H9 (cell line): ENCODE measurements around the gene HEATR5B. TPM values are rescaled to one million over a fixed set of nuclear protein-coding genes. Genes with fewer than 3 reads are reported as not detected.
A peak's percentile ranks its signal among the peaks of the same experiment; 100 is the strongest.

Experiments used
- DNase-seq: peaks from one replicate; pipeline ENCODE4 v3.0.0-alpha.2; 2017
- H2AFZ ChIP-seq: one replicate; pipeline ENCODE4 v1.6.1; 2013; ENCODE audit warnings: mild to moderate bottlenecking, low read length, control low read depth, moderate library complexity
- H2AK5ac ChIP-seq: 2 replicates; pipeline ENCODE4 v1.6.1; 2013; ENCODE audit warnings: low read length, control low read depth, mixed read lengths; ENCODE audit not compliant: insufficient read length
- H2BK120ac ChIP-seq: one replicate; pipeline ENCODE4 v1.6.1; 2013; ENCODE audit warnings: low read depth, mild to moderate bottlenecking, low read length, control low read depth, inconsistent platforms; ENCODE audit not compliant: poor library complexity, severe bottlenecking
- H2BK12ac ChIP-seq: 2 replicates; pipeline ENCODE4 v1.6.1; 2013; ENCODE audit warnings: low read length, control low read depth, mixed read lengths, low read depth; ENCODE audit not compliant: insufficient read length
- H2BK15ac ChIP-seq: 2 replicates; pipeline ENCODE4 v1.6.1; 2013; ENCODE audit warnings: low read depth, low read length, control low read depth
- H2BK20ac ChIP-seq: one replicate; pipeline ENCODE4 v1.6.1; 2013; ENCODE audit warnings: low read depth, mild to moderate bottlenecking, low read length, control low read depth, inconsistent platforms; ENCODE audit not compliant: poor library complexity, severe bottlenecking
- H2BK5ac ChIP-seq: 2 replicates; pipeline ENCODE4 v1.6.1; 2013; ENCODE audit warnings: low read length, control low read depth, mixed read lengths; ENCODE audit not compliant: insufficient read length
- H3K14ac ChIP-seq: 2 replicates; pipeline ENCODE4 v1.6.1; 2013; ENCODE audit warnings: low read length, control low read depth; ENCODE audit not compliant: insufficient read depth
- H3K18ac ChIP-seq: 2 replicates; pipeline ENCODE4 v1.6.1; 2013; ENCODE audit warnings: low read depth, mild to moderate bottlenecking, mixed read lengths, low read length, control low read depth; ENCODE audit not compliant: insufficient read length
- H3K23ac ChIP-seq: 2 replicates; pipeline ENCODE4 v1.6.1; 2013; ENCODE audit warnings: low read length, control low read depth, mixed read lengths, low read depth; ENCODE audit not compliant: insufficient read length
- H3K23me2 ChIP-seq: 2 replicates; pipeline ENCODE4 v1.6.1; 2013; ENCODE audit warnings: low read depth, mild to moderate bottlenecking, mixed read lengths, low read length, control low read depth; ENCODE audit not compliant: insufficient read length, poor library complexity, severe bottlenecking
- H3K27ac ChIP-seq: 2 replicates; pipeline ENCODE4 v1.5.1; 2013; ENCODE audit warnings: low read length, control low read depth, mixed read lengths, low read depth; ENCODE audit not compliant: insufficient read length
- H3K27me3 ChIP-seq: 2 replicates; pipeline ENCODE4 v1.6.1; 2013; ENCODE audit warnings: low read length, control low read depth, inconsistent platforms; ENCODE audit not compliant: insufficient read depth
- H3K4ac ChIP-seq: 2 replicates; pipeline ENCODE4 v1.6.1; 2013; ENCODE audit warnings: low read depth, mild to moderate bottlenecking, control low read depth, inconsistent platforms, low read length, moderate library complexity
- H3K4me1 ChIP-seq: 2 replicates; pipeline ENCODE4 v1.6.1; 2013; ENCODE audit warnings: low read length, control low read depth, inconsistent platforms; ENCODE audit not compliant: insufficient read depth
- H3K4me2 ChIP-seq: 2 replicates; pipeline ENCODE4 v1.6.1; 2013; ENCODE audit warnings: low read length, control low read depth, mixed read lengths; ENCODE audit not compliant: insufficient read length, insufficient read depth
- H3K56ac ChIP-seq: 2 replicates; pipeline ENCODE4 v1.6.1; 2013; ENCODE audit warnings: low read depth, mild to moderate bottlenecking, mixed read lengths, low read length, control low read depth; ENCODE audit not compliant: insufficient read length
- H3K79me1 ChIP-seq: 2 replicates; pipeline ENCODE4 v1.6.1; 2013; ENCODE audit warnings: low read depth, mild to moderate bottlenecking, moderate library complexity, low read length, control low read depth, inconsistent platforms; ENCODE audit not compliant: insufficient read depth, poor library complexity, severe bottlenecking
- H3K79me2 ChIP-seq: 2 replicates; pipeline ENCODE4 v1.6.1; 2013; ENCODE audit warnings: low read length, control low read depth, inconsistent platforms; ENCODE audit not compliant: insufficient read depth
- H3K9ac ChIP-seq: 2 replicates; pipeline ENCODE4 v1.6.1; 2013; ENCODE audit warnings: low read length, control low read depth, mixed read lengths; ENCODE audit not compliant: insufficient read length; ENCODE audit errors: extremely low read depth
- H3K9me3 ChIP-seq: one replicate; pipeline ENCODE4 v1.6.1; 2013; ENCODE audit warnings: low read depth, low read length, inconsistent platforms; ENCODE audit not compliant: control insufficient read depth
- H3T11ph ChIP-seq: one replicate; pipeline ENCODE4 v1.6.1; 2013; ENCODE audit warnings: mild to moderate bottlenecking, low read length, control low read depth, inconsistent platforms
- H4K20me1 ChIP-seq: one replicate; pipeline ENCODE4 v1.6.1; 2013; ENCODE audit not compliant: control insufficient read depth, insufficient read length, insufficient read depth
- H4K5ac ChIP-seq: 2 replicates; pipeline ENCODE4 v1.6.1; 2013; ENCODE audit warnings: low read depth, mild to moderate bottlenecking, mixed read lengths, low read length, control low read depth; ENCODE audit not compliant: insufficient read length
- H4K8ac ChIP-seq: replicated peaks from 2 replicates; pipeline ENCODE4 v1.6.1; 2013; ENCODE audit warnings: low read length, control low read depth, mixed read lengths, low read depth; ENCODE audit not compliant: insufficient read length
- H4K91ac ChIP-seq: 2 replicates; pipeline ENCODE4 v1.6.1; 2013; ENCODE audit warnings: low read depth, mild to moderate bottlenecking, moderate library complexity, mixed read lengths, low read length, control low read depth; ENCODE audit not compliant: insufficient read length
- H3K27ac Mint-ChIP-seq, 3 experiments: 2 replicates in 2 of 3; 3 replicates in 1 of 3; pipeline ENCODE4 v1.8.0; 2020 to 2021; ENCODE audit warnings: mixed read lengths in 3 of 3, mild to moderate bottlenecking in 1 of 3, moderate library complexity in 1 of 3
- H3K27me3 Mint-ChIP-seq: 2 replicates; pipeline ENCODE4 v1.8.0; 2021; ENCODE audit warnings: low read depth, mild to moderate bottlenecking, moderate library complexity, mixed read lengths
- H3K36me3 Mint-ChIP-seq, 3 experiments: 2 replicates in 2 of 3; 3 replicates in 1 of 3; pipeline ENCODE4 v1.8.0; 2020 to 2021; ENCODE audit warnings: low read depth in 3 of 3, mixed read lengths in 3 of 3; ENCODE audit not compliant: insufficient read depth in 1 of 3
- H3K4me1 Mint-ChIP-seq, 2 experiments: 2 replicates each; pipeline ENCODE4 v1.8.0; 2020; ENCODE audit warnings: mixed read lengths in 2 of 2
- H3K4me3 Mint-ChIP-seq, 2 experiments: 2 replicates in 1 of 2; 3 replicates in 1 of 2; pipeline ENCODE4 v1.8.0; 2020 to 2021; ENCODE audit warnings: mild to moderate bottlenecking in 2 of 2, mixed read lengths in 2 of 2, moderate library complexity in 1 of 2
- H3K9me3 Mint-ChIP-seq, 2 experiments: 2 replicates in 1 of 2; 3 replicates in 1 of 2; pipeline ENCODE4 v1.8.0; 2020; ENCODE audit warnings: mild to moderate bottlenecking in 2 of 2, mixed read lengths in 2 of 2, moderate library complexity in 1 of 2
- WGBS: extraction: QIAGEN DNeasy Blood & Tissue Kit; methylation state at CpG from one replicate; pipeline ENCODE4 v1.1.7; 2013; ENCODE audit warnings: missing lambda C conversion rate, low lambda C conversion rate, mixed read lengths; ENCODE audit not compliant: insufficient read length; ENCODE audit errors: extremely low coverage; 5-methylcytosine and 5-hydroxymethylcytosine counted together
- total RNA-seq: library from RNA; stranded (reverse); gene quantifications from 2 replicates; pipeline ENCODE4 v1.2.1, GENCODE V29; 2021
- TF ChIP-seq, protein P1 (sequence below): fragments of 200-600 bp; sonication (generic); conservative IDR thresholded peaks from 3 replicates; pipeline ENCODE4 v1.8.0; 2021; ENCODE audit warnings: antibody characterized with exemption, mild to moderate bottlenecking

The HEATR5B gene
- total RNA-seq, 1 experiment from 2014 or later: 14.0 TPM

- no peak overlapping the region for H2AFZ ChIP-seq
- no peak overlapping the region for H2BK12ac ChIP-seq
- H3K36me3 Mint-ChIP-seq: no peaks in the 10 kb centered on the region
- peak; percentile 87 for DNase-seq
- no peaks in the 10 kb centered on the region for H3K9me3 ChIP-seq
- H3K4me1 ChIP-seq: peaks cover 6% of the 10 kb centered on the region; the same call in 1 of the 2 replicates
- no peak overlapping the region for H2BK20ac ChIP-seq
- no CpG with 5 or more reads among the region's 42 CpGs for WGBS
- H3K18ac ChIP-seq: peak overlapping the region; percentile 37
- no peak overlapping the region for H2BK15ac ChIP-seq
- no peak overlapping the region for H2BK120ac ChIP-seq
- H3K23ac ChIP-seq: no peak overlapping the region
- no peak overlapping the region for H3T11ph ChIP-seq
- no peak overlapping the region for H3K56ac ChIP-seq
- peaks cover 2% of the 10 kb centered on the region; the same call in 1 of the 2 replicates for H3K79me2 ChIP-seq
- H4K5ac ChIP-seq: no peak overlapping the region
- no peak overlapping the region for H3K4ac ChIP-seq
- TF ChIP-seq, protein P1, sequence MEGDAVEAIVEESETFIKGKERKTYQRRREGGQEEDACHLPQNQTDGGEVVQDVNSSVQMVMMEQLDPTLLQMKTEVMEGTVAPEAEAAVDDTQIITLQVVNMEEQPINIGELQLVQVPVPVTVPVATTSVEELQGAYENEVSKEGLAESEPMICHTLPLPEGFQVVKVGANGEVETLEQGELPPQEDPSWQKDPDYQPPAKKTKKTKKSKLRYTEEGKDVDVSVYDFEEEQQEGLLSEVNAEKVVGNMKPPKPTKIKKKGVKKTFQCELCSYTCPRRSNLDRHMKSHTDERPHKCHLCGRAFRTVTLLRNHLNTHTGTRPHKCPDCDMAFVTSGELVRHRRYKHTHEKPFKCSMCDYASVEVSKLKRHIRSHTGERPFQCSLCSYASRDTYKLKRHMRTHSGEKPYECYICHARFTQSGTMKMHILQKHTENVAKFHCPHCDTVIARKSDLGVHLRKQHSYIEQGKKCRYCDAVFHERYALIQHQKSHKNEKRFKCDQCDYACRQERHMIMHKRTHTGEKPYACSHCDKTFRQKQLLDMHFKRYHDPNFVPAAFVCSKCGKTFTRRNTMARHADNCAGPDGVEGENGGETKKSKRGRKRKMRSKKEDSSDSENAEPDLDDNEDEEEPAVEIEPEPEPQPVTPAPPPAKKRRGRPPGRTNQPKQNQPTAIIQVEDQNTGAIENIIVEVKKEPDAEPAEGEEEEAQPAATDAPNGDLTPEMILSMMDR: no peak
- peaks cover 62% of the 10 kb centered on the region in 2 experiments for H3K4me1 Mint-ChIP-seq
- H3K14ac ChIP-seq: 0 out of 2 replicates have a peak overlapping the region, but pooled peaks have one; percentile 52
- no peaks in the 10 kb centered on the region for H3K27me3 ChIP-seq
- peak overlapping the region; percentile 12 for H3K27ac ChIP-seq
- H2AK5ac ChIP-seq: no peak overlapping the region
- H3K9ac ChIP-seq: peak overlapping the region; percentile 55
- H3K79me1 ChIP-seq: no peaks in the 10 kb centered on the region
- H4K8ac ChIP-seq: no peak overlapping the region
- H3K27ac Mint-ChIP-seq: peak overlapping the region; percentile 93 to 95 (median 94)
- H4K20me1 ChIP-seq: no peaks in the 10 kb centered on the region
- H4K91ac ChIP-seq: no peak overlapping the region
- H3K4me2 ChIP-seq: peak overlapping the region; percentile 65
- peak overlapping the region; percentile 97 for H3K4me3 Mint-ChIP-seq
- H3K23me2 ChIP-seq: peaks cover 10% of the 10 kb centered on the region
- no peak overlapping the region for H2BK5ac ChIP-seq
- no peaks in the 10 kb centered on the region for H3K9me3 Mint-ChIP-seq
- no peaks in the 10 kb centered on the region for H3K27me3 Mint-ChIP-seq
Measured at GRCh38 chr2:36965751-36966369, 118.3 kb downstream of the HEATR5B start.
